Activated CD4-positive, alpha-beta T cell treated with anti-CD3 and anti-CD28 coated beads, Interleukin-2, amount 50 U/mL, for 24 hours (primary cell): ENCODE data around the gene AHNAK.
A peak's percentile ranks its signal among the peaks of the same experiment; 100 is the strongest.

Source experiments
- DNase-seq, 2 donors: peaks; one replicate each; pipeline ENCODE4 v3.0.0-alpha.2; 2020; ENCODE audit warnings: low read depth in 1 of 2, low spot score in 1 of 2

Gene AHNAK

GRCh38 chr11:62406034-62406433, 140.6 kb downstream of the AHNAK start:
- no peak for DNase-seq

GRCh38 chr11:62404901-62405300, 141.7 kb downstream of the AHNAK start:
- DNase-seq, result no peak

DNA sequence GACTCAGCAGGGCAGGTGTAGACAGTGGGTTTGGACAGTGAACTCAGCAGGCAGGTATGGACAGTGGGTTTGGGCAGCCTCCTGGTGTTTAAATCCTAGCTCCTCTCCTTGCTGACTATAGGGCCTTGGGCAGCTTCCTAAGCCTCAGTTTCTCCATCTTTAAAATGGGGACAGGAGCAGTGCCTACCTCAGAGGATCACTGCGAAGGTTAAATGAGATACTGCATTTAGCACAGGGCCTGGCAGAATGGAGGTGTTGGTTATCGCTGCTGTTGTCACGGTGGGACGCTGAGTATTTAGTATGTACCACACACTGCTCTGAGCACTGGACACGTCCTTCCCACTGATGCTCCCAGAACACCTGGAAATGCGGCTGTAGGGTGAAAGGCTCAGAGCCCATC, 142.2 kb downstream of the AHNAK start:
- no peak for DNase-seq

- DNase-seq, result no peak
Observed at GRCh38 chr11:62402960-62403730, 143.5 kb downstream of the AHNAK start.

GRCh38 chr11:62402226-62402959, 144.2 kb downstream of the AHNAK start:
- DNase-seq, result peak; percentile 26 to 33

DNA sequence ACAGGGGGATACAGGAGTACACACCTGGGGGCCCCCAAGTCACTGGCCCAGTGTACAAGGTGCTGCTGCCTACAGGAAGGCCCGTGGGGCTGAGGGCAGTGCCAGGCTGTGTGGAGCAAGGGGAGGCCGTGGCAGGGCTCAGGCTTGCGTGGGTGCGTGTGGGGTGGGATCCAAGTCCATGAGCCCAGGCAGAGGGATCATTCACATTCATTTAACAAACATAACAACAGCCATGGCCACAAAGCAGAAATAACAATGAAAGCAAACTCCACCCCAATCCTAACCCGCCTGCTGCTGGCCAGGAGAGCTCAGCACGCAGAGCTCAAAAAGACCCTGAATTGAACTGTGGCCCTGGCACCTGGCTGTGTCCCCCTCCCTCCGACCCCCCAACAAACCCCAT, 144.8 kb downstream of the AHNAK start:
- no peak for DNase-seq

DNA sequence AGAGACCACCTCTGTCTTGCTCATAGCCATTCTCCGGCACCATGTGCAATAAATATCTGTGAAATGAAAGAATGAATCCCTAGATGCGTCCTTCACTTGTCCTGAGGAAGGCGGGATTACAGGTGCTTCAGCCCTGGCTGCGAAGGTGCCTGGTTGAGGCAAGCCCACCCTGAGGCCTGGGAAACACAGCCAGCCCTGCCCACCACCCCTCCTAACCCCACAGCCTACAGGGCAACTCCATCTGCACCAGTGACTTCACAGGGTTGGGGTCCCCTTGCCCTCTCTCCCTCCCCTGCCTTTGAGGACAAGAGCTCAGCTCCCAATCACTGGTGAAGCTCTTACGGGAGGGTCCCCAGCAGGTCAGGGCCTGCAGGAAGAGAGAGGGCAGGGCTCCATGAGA, 145.2 kb downstream of the AHNAK start:
- DNase-seq, result no peak

DNA sequence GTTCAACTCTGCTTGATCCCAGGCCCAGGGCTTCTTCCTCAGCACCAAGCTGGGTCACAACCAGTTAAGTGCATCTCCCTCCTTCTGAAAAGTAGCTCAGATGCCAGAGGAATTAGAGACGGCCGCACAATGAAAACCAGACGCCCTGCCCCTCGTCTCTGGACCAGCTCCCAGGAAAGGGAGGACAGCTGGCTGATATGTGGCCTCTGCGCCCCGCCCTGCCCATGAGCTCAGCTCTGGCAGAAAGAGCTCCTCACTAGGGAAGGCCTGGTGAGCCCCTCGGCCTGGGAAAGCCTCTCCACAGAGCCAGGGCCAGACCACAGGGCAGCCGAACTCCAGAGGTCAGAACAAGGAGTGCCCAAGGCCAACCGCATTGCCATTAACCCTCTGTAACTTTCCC, 145.8 kb downstream of the AHNAK start:
- DNase-seq, result no peak

- DNase-seq, result no peak
Observed at GRCh38 chr11:62400281-62400680, 146.3 kb downstream of the AHNAK start.

DNA sequence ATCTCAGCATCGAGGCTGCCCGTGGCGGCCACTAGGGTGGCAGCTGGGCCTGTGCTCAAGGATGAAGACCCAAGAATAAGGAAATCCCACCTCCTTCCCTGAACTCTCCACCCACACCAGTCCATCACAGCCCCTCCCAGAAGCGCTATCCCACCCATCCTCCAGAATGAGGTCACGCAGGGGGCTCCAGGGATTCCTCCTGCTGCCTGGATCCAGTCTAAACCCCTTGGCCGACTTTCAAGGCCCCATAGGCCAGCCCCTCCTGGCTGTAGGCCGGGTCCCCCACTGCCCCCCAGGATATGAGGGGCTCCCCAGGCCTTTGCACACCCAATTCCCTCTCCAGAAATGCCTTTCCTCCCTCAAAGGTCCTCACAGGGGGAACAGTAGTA, 146.7 kb downstream of the AHNAK start:
- no peak for DNase-seq

DNA sequence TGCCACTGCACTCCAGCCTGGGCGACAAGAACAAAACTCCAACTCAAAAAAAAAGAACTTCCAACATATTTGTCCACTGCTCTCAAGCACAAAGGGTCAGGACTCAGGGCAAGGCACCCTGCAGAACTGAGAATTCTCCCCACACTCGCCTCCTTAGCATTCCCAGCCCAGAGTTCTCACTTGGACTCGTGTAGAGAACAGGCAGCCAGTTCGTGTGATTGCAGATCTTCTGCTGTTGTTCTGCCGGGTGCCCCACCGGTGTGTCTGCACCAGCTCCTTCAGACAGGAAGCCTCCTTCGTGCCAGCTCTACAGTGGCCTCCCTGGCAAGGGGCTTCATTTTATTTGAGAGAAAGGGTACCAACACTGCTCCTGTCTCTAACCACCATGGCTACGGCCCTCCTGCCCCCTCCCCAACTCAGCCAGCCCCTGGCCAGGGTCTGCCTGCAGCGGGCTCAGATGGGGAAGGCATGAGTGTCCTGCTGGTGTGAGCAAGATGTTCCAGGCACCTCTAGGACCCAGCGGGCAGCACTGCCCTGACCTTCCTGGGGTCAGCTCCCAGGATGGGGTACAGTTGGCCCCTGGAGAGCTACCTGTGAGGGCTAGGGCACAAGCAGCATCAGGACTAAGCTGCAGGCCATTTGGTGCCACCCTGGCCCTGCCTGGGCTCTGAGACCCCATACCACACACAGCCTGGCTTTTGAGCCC, 147.3 kb downstream of the AHNAK start:
- DNase-seq, result no peak

DNA sequence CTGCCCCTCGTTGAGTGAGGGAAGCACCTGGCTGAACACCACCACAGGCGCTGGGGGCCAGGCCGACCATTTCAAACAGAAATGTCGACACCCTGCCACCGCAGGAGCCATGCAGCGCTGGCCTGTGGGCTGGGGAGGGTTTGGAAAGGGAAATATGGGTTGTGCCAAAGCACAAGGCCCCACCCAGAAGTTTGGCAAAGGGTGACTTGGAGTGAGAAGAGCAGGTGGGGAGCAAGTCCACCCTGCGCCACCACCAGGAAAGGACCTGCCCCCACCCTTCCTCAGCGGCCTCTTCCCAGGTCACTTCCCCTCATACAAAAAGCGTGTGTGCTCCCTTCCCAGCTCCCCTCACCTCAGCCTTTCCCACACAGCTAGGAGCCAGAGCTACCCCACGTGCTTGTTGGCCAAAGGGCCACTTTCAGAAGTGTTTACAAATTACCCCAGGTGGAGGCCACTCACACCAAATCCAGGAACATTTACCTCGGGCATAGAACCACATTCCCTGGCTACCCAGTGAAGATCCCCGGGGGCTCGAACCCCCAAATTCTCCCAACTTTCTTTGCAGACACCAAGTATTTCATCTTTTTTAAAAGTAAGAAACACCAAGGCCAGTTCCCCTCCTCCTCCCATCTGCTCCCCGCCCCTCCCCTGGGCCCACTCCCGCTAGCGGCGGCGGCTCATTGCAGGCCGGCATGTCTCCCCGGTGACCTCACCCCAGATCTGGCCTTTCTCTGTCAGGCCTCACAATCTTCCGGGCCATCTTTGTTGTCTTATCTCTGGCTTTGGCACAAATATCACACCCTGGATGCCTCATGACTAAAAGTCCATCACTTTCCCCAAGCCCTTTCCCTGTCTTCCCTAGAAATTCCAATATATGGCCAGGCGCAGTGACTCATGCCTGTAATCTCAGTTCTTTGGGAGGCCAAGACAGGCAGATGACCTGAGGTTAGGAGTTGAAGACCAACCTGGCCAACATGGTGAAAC, 148.3 kb downstream of the AHNAK start:
- no peak for DNase-seq

GRCh38 chr11:62395885-62396551, 150.6 kb downstream of the AHNAK start:
- DNase-seq, result no peak

GRCh38 chr11:62394825-62395538, 151.6 kb downstream of the AHNAK start:
- DNase-seq, result peak in 1 of 2 donors; percentile 63

GRCh38 chr11:62393735-62394134, 152.9 kb downstream of the AHNAK start:
- DNase-seq, result no peak

- DNase-seq, result no peak
Observed at GRCh38 chr11:62393061-62393611, 153.5 kb downstream of the AHNAK start.

DNA sequence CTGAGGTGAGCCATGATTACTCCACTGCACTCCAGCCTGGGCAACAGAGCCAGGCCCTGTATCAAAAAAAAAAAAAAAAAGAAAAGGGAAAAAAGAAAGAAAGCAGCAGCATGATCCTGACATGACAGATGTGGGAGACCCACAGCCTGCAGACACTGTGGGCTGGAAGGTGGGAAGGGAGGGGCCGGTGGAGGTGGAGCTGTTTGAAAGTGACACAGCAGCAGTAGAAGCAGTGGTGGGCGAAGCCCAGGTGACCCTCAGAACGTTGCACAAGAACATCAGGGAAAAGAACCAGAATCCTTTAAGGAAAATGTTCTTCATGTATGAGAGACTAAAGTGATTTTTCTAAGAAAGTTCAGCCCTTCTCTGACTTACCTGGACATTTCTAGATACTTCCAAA, 154.1 kb downstream of the AHNAK start:
- no peak for DNase-seq

DNA sequence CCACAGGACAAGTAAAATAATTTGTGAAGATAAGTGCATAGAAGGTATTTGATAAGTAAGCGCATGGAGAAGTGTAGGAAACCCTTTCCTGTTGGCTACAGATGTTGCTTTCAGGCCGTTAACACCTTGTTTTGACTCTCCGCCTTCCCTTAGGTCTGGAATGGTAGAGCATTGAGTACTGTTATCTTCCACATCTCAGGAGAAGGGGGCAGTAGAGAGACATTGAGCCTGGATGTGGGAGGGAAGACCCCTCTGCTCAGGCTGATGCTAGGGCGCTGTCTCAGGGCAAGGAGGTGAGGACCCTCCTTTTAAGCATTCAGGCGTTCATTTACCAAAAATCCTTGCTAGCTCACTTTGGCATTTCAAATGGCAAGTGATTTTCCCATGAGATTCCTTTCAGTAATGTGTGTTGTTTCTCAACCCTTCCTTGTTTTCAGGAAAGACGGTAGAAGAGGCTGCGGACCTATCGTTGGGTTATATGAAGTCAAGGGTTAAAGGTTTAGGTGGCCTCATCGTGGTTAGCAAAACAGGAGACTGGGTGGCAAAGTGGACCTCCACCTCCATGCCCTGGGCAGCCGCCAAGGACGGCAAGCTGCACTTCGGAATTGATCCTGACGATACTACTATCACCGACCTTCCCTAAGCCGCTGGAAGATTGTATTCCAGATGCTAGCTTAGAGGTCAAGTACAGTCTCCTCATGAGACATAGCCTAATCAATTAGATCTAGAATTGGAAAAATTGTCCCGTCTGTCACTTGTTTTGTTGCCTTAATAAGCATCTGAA, 154.8 kb downstream of the AHNAK start:
- no peak for DNase-seq

DNA sequence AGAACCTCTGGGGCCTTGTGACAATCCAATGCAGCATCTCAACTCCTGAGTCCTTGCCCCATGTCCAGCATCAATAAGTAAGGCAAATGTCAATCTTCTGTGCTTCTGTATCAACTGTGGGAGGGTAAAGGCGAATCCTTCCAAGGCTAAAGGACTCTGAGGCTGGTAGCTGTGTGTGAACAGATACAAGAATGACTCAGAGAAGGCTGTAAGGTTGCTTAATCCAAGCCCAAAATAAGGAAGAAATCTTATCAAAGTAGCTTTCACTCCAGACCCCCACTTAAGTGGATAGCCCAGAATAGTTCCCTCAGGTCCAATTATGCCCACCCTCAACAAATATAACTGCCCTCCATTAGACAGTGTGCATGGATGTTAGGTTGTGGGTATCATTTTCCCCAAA, 155.9 kb downstream of the AHNAK start:
- DNase-seq, result no peak
